Stimulated activated naive CD8-positive, alpha-beta T cell treated with anti-CD3 and anti-CD28 coated beads, Interleukin-15, Interleukin-2, amounts not matched to agents 100 ng/mL and 50 ng/mL, for 24 hours (primary cell): ENCODE results near the gene DNAH14.
A peak's percentile ranks its signal among the peaks of the same experiment; 100 is the strongest.

Source experiments
- H3K27ac Mint-ChIP-seq: one replicate; pipeline ENCODE4 v1.8.0; 2021; ENCODE audit warnings: mild to moderate bottlenecking, mixed read lengths
- H3K27me3 Mint-ChIP-seq: one replicate; pipeline ENCODE4 v1.8.0; 2021; ENCODE audit warnings: mixed read lengths
- H3K36me3 Mint-ChIP-seq: one replicate; pipeline ENCODE4 v1.8.0; 2021; ENCODE audit warnings: low read depth, mixed read lengths
- H3K4me1 Mint-ChIP-seq: one replicate; pipeline ENCODE4 v1.8.0; 2021; ENCODE audit warnings: low read depth, mixed read lengths
- H3K4me3 Mint-ChIP-seq: one replicate; pipeline ENCODE4 v1.8.0; 2021; ENCODE audit warnings: mild to moderate bottlenecking, mixed read lengths
- H3K9me3 Mint-ChIP-seq: one replicate; pipeline ENCODE4 v1.8.0; 2021; ENCODE audit warnings: mixed read lengths

The DNAH14 gene

GRCh38 chr1:225426395-225427234 lies 497.1 kb downstream of the DNAH14 start:
- H3K27me3 Mint-ChIP-seq: no peaks in the 10 kb centered on the region
- peaks cover 19% of the 10 kb centered on the region for H3K36me3 Mint-ChIP-seq
- H3K4me1 Mint-ChIP-seq: peaks cover 70% of the 10 kb centered on the region
- H3K4me3 Mint-ChIP-seq: peak overlapping the region; percentile 90
- no peaks in the 10 kb centered on the region for H3K9me3 Mint-ChIP-seq
- peak overlapping the region; percentile 80 for H3K27ac Mint-ChIP-seq

GRCh38 chr1:225427235-225428067 lies 498.0 kb downstream of the DNAH14 start, which contains the start of gene LBR:
Gene LBR (minus strand): TSS chr1:225428038. CDS start chr1:225424075, 3,963 bp downstream.
- H3K9me3 Mint-ChIP-seq: no peaks in the 10 kb centered on the region
- H3K36me3 Mint-ChIP-seq: peaks cover 12% of the 10 kb centered on the region
- peak within 1 kb of the TSS; percentile 89 for H3K27ac Mint-ChIP-seq
- H3K4me1 Mint-ChIP-seq: peaks cover 64% of the 10 kb centered on the region
- H3K27me3 Mint-ChIP-seq: no peaks in the 10 kb centered on the region
- peak within 1 kb of the TSS; percentile 90 for H3K4me3 Mint-ChIP-seq

GRCh38 chr1:225428068-225428880 lies 498.8 kb downstream of the DNAH14 start:
- Mint-ChIP-seq H3K9me3 (no peaks in the 10 kb centered on the region), H3K27me3 (no peaks in the 10 kb centered on the region), H3K27ac (peak overlapping the region; percentile 89), H3K36me3 (peaks cover 6% of the 10 kb centered on the region), H3K4me1 (peaks cover 55% of the 10 kb centered on the region), H3K4me3 (peak overlapping the region; percentile 90)

GRCh38 chr1:225428881-225429455 lies 499.5 kb downstream of the DNAH14 start:
- Mint-ChIP-seq H3K27ac (peak overlapping the region; percentile 89), H3K27me3 (no peaks in the 10 kb centered on the region), H3K9me3 (no peaks in the 10 kb centered on the region), H3K4me1 (peaks cover 48% of the 10 kb centered on the region), H3K4me3 (peak overlapping the region; percentile 90), H3K36me3 (no peaks in the 10 kb centered on the region)

GRCh38 chr1:225430301-225430700 lies 500.8 kb downstream of the DNAH14 start:
- peak overlapping the region; percentile 19 for H3K4me3 Mint-ChIP-seq
- no peaks in the 10 kb centered on the region for H3K9me3 Mint-ChIP-seq
- peaks cover 39% of the 10 kb centered on the region for H3K4me1 Mint-ChIP-seq
- H3K27me3 Mint-ChIP-seq: no peaks in the 10 kb centered on the region
- H3K36me3 Mint-ChIP-seq: no peaks in the 10 kb centered on the region
- peak overlapping the region; percentile 51 for H3K27ac Mint-ChIP-seq

- Mint-ChIP-seq H3K4me1 (peaks cover 38% of the 10 kb centered on the region), H3K36me3 (no peaks in the 10 kb centered on the region), H3K27ac (no peak overlapping the region), H3K4me3 (no peak overlapping the region), H3K27me3 (no peaks in the 10 kb centered on the region), H3K9me3 (no peaks in the 10 kb centered on the region)
These were observed 501.8 kb downstream of the DNAH14 start for GRCh38 chr1:225431081-225431863.

- no peaks in the 10 kb centered on the region for H3K36me3 Mint-ChIP-seq
- no peaks in the 10 kb centered on the region for H3K27me3 Mint-ChIP-seq
- no peak overlapping the region for H3K27ac Mint-ChIP-seq
- no peak overlapping the region for H3K4me3 Mint-ChIP-seq
- H3K9me3 Mint-ChIP-seq: no peaks in the 10 kb centered on the region
- H3K4me1 Mint-ChIP-seq: peaks cover 34% of the 10 kb centered on the region
These were observed 504.6 kb downstream of the DNAH14 start for GRCh38 chr1:225434046-225434445.

GRCh38 chr1:225435076-225435475 lies 505.6 kb downstream of the DNAH14 start:
- Mint-ChIP-seq H3K4me1 (peaks cover 27% of the 10 kb centered on the region), H3K4me3 (no peak overlapping the region), H3K27me3 (no peaks in the 10 kb centered on the region), H3K9me3 (no peaks in the 10 kb centered on the region), H3K36me3 (no peaks in the 10 kb centered on the region), H3K27ac (no peak overlapping the region)

GRCh38 chr1:225435487-225435886 lies 506.0 kb downstream of the DNAH14 start:
- Mint-ChIP-seq H3K36me3 (no peaks in the 10 kb centered on the region), H3K27me3 (no peaks in the 10 kb centered on the region), H3K9me3 (no peaks in the 10 kb centered on the region), H3K4me1 (peaks cover 23% of the 10 kb centered on the region), H3K27ac (no peak overlapping the region), H3K4me3 (no peak overlapping the region)

GRCh38 chr1:225435957-225436392 lies 506.5 kb downstream of the DNAH14 start:
- Mint-ChIP-seq H3K27me3 (no peaks in the 10 kb centered on the region), H3K27ac (no peak overlapping the region), H3K9me3 (no peaks in the 10 kb centered on the region), H3K4me3 (no peak overlapping the region), H3K36me3 (no peaks in the 10 kb centered on the region), H3K4me1 (peaks cover 22% of the 10 kb centered on the region)

- H3K4me1 Mint-ChIP-seq: peaks cover 40% of the 10 kb centered on the region
- H3K4me3 Mint-ChIP-seq: no peak overlapping the region
- H3K27me3 Mint-ChIP-seq: no peaks in the 10 kb centered on the region
- no peaks in the 10 kb centered on the region for H3K9me3 Mint-ChIP-seq
- no peak overlapping the region for H3K27ac Mint-ChIP-seq
- no peaks in the 10 kb centered on the region for H3K36me3 Mint-ChIP-seq
These were observed 508.4 kb downstream of the DNAH14 start for GRCh38 chr1:225437710-225438437.

- H3K4me1 Mint-ChIP-seq: peaks cover 58% of the 10 kb centered on the region
These were observed 511.1 kb downstream of the DNAH14 start for GRCh38 chr1:225440380-225441221.

More at GRCh38 chr1:225440380-225441221, 511.1 kb downstream of the DNAH14 start:
- Mint-ChIP-seq H3K36me3 (no peaks in the 10 kb centered on the region), H3K27me3 (no peaks in the 10 kb centered on the region), H3K27ac (no peak overlapping the region), H3K9me3 (no peaks in the 10 kb centered on the region), H3K4me3 (no peak overlapping the region)
